PC-3 (cell line): Measurements from ENCODE around the gene PEX5L.

Experiments
- CTCF ChIP-seq: fragments of 300-600 bp; sonication (generic); conservative IDR thresholded peaks from 2 replicates; pipeline ENCODE4 v1.5.1; 2017; ENCODE audit warnings: antibody characterized with exemption, low read depth, mild to moderate bottlenecking, low read length
- EZH2 ChIP-seq: fragments of 300-600 bp; sonication (generic); IDR thresholded peaks from one replicate; pipeline ENCODE4 v1.6.1; 2017; ENCODE audit warnings: antibody characterized with exemption, mild to moderate bottlenecking, low read length; ENCODE audit not compliant: unreplicated experiment
- EZH2phosphoT487 ChIP-seq: fragments of 300-600 bp; sonication (generic); IDR thresholded peaks from 2 replicates; pipeline ENCODE4 v1.6.1; 2018; ENCODE audit warnings: mild to moderate bottlenecking, antibody characterized with exemption, low read length, borderline replicate concordance

DNA sequence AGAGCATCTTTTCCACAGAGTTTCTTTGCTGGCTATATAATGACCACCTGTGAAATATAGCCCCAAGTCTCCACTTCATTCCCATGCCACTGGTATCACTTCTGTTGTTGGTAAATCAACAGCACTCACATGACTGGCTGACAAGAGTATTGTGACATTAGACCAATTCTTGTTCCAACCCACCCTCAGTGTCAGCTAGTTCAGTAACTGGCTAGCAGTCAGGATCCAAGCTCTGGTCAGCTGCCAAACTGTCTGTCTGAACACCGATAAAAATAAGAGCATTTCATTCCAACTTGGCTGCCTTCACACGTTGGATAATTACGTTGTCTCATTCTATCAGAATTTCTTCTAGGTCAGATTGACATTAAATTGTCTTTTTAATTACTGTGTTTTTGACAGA is 217.4 kb downstream of the PEX5L start:
- no peak for TF ChIP-seq CTCF
- TF ChIP-seq EZH2 = no peak
- TF ChIP-seq EZH2phosphoT487 = no peak
